Testis (tissue), 2 donors: ENCODE measurements around the gene ARHGAP12.

Experiments
- CTCF ChIP-seq, 3 experiments: fragments of 450-650 bp in 2 of 3; fragments of 200-600 bp in 1 of 3; sonication (generic) in 1 of 3; IDR thresholded peaks; one replicate each; pipeline ENCODE4 v1.5.1; 2016 to 2019; ENCODE audit warnings: antibody characterized with exemption in 3 of 3, mild to moderate bottlenecking in 2 of 3, moderate library complexity in 1 of 3
- POLR2A ChIP-seq: fragments of 450-650 bp; IDR thresholded peaks from one replicate; pipeline ENCODE4 v1.6.1; 2017; ENCODE audit warnings: antibody characterized with exemption, mild to moderate bottlenecking, moderate library complexity

- TF ChIP-seq POLR2A = no peak
- TF ChIP-seq CTCF (IDR thresholded peaks at IDR 0.05) = no peak
These were observed 50.1 kb downstream of the ARHGAP12 start for GRCh38 chr10:31878486-31878885.
